GM13976 (cell line): ENCODE results near the gene EXOC4.

Source experiments
- DNase-seq: peaks from one replicate; pipeline ENCODE4 v3.0.0; 2012; ENCODE audit warnings: low spot score
- CTCF ChIP-seq: IDR thresholded peaks from 2 replicates; pipeline ENCODE4 v1.5.1; 2012; ENCODE audit warnings: borderline replicate concordance, mild to moderate bottlenecking; ENCODE audit not compliant: insufficient read depth; ENCODE audit errors: extremely low read depth, missing control alignments, control extremely low read depth
- in situ Hi-C: fragments of 300-500 bp; cut with MboI; formaldehyde crosslinking; loops from one replicate; pipeline ENCODE4 v1.12.0; 2022; ENCODE audit warnings: low sequenced_read_pairs, mixed read lengths, inconsistent platforms; ENCODE audit not compliant: unreplicated experiment

Gene EXOC4

GRCh38 chr7:134114992-134115391, 862.1 kb downstream of the EXOC4 start:
- DNase-seq, result no peak
- in situ Hi-C loops, result no loop called here
- no peak for TF ChIP-seq CTCF
